Ishikawa (cell line): Measurements from ENCODE around the gene SLC1A2.

Experiments used
- CEBPB ChIP-seq: IDR thresholded peaks from 2 replicates; pipeline ENCODE4 v1.6.1; 2012
- CREB1 ChIP-seq: IDR thresholded peaks from 2 replicates; pipeline ENCODE4 v1.6.1; 2012; ENCODE audit warnings: low read depth
- EGR1 ChIP-seq: IDR thresholded peaks from 2 replicates; pipeline ENCODE4 v1.6.1; 2012
- EP300 ChIP-seq: IDR thresholded peaks from 2 replicates; pipeline ENCODE4 v1.6.1; 2012; ENCODE audit warnings: borderline replicate concordance
- FOXM1 ChIP-seq: IDR thresholded peaks from 2 replicates; pipeline ENCODE4 v1.6.1; 2012; ENCODE audit warnings: low read depth, borderline replicate concordance
- MAX ChIP-seq: IDR thresholded peaks from 2 replicates; pipeline ENCODE4 v1.6.1; 2012
- NFIC ChIP-seq: IDR thresholded peaks from 2 replicates; pipeline ENCODE4 v1.6.1; 2012
- RAD21 ChIP-seq: IDR thresholded peaks from 2 replicates; pipeline ENCODE4 v1.6.1; 2012; ENCODE audit warnings: low read depth
- REST ChIP-seq: IDR thresholded peaks from 2 replicates; pipeline ENCODE4 v1.6.1; 2012; ENCODE audit warnings: low read depth, mild to moderate bottlenecking
- TAF1 ChIP-seq: IDR thresholded peaks from 2 replicates; pipeline ENCODE4 v1.6.1; 2012; ENCODE audit warnings: low read depth, mild to moderate bottlenecking
- TCF12 ChIP-seq: IDR thresholded peaks from 2 replicates; pipeline ENCODE4 v1.6.1; 2012; ENCODE audit warnings: low read depth
- TEAD4 ChIP-seq: IDR thresholded peaks from 2 replicates; pipeline ENCODE4 v1.6.1; 2012
- USF1 ChIP-seq: IDR thresholded peaks from 2 replicates; pipeline ENCODE4 v1.6.1; 2012
- YY1 ChIP-seq: IDR thresholded peaks from 2 replicates; pipeline ENCODE4 v1.6.1; 2012; ENCODE audit warnings: low read depth
- ZBTB7A ChIP-seq: IDR thresholded peaks from 2 replicates; pipeline ENCODE4 v1.6.1; 2012; ENCODE audit warnings: low read depth

SLC1A2 gene

GRCh38 chr11:35424157-35424940, 5.0 kb upstream of the SLC1A2 start:
- TF ChIP-seq CREB1 = no peak
- TF ChIP-seq USF1 = no peak
- no peak for TF ChIP-seq NFIC
- no peak for TF ChIP-seq TEAD4

GRCh38 chr11:35420371-35420770, 1.0 kb upstream of the SLC1A2 start:
- TF ChIP-seq USF1 (no peak), ZBTB7A (no peak), REST (no peak), FOXM1 (no peak), MAX (no peak), NFIC (no peak), TCF12 (no peak), TAF1 (no peak), YY1 (no peak), EGR1 (no peak), TEAD4 (no peak), CEBPB (no peak), EP300 (no peak)

- no peak for TF ChIP-seq RAD21
- no peak for TF ChIP-seq TEAD4
These were observed 524 bp upstream of the SLC1A2 start for GRCh38 chr11:35419830-35420333.

- TF ChIP-seq TAF1 (no peak), CREB1 (no peak), YY1 (no peak), TEAD4 (no peak), RAD21 (no peak), CEBPB (no peak), MAX (no peak), EGR1 (no peak), REST (no peak), EP300 (no peak), USF1 (no peak), NFIC (no peak), ZBTB7A (no peak), FOXM1 (no peak), TCF12 (no peak)
These were observed 825 bp downstream of the SLC1A2 start for GRCh38 chr11:35418282-35419183.

GRCh38 chr11:35415487-35415886, 3.9 kb downstream of the SLC1A2 start:
- TF ChIP-seq USF1 (no peak), NFIC (no peak), CEBPB (no peak), FOXM1 (no peak), REST (no peak), CREB1 (no peak), YY1 (no peak), EP300 (no peak), EGR1 (no peak), ZBTB7A (no peak), TCF12 (no peak), MAX (no peak), TAF1 (no peak), RAD21 (no peak), TEAD4 (no peak)
